Suprapubic skin (tissue), 4 donors: ENCODE data around the gene ITGB4. TPM values are rescaled to one million over a fixed set of nuclear protein-coding genes. Genes with fewer than 3 reads are reported as not detected.
A peak's percentile ranks its signal among the peaks of the same experiment; 100 is the strongest.

ENCODE experiments used
- DNase-seq, 2 donors: peaks; one replicate each; pipeline ENCODE4 v3.0.0-alpha.2; 2019; ENCODE audit warnings: low spot score in 2 of 2
- H3K27ac ChIP-seq: fragments of 200-600 bp; sonication (generic); one replicate; pipeline ENCODE4 v1.5.1; 2019
- H3K27me3 ChIP-seq: fragments of 200-600 bp; sonication (generic); one replicate; pipeline ENCODE4 v1.5.1; 2019
- H3K36me3 ChIP-seq: fragments of 200-600 bp; sonication (generic); one replicate; pipeline ENCODE4 v1.5.1; 2019
- H3K4me1 ChIP-seq: fragments of 200-600 bp; sonication (generic); one replicate; pipeline ENCODE4 v1.5.1; 2019
- H3K4me3 ChIP-seq: fragments of 200-600 bp; sonication (generic); one replicate; pipeline ENCODE4 v1.5.1; 2019; ENCODE audit warnings: mild to moderate bottlenecking
- H3K9me3 ChIP-seq: fragments of 200-600 bp; sonication (generic); one replicate; pipeline ENCODE4 v1.5.1; 2019
- CTCF ChIP-seq, 2 donors: fragments of 200-600 bp in 1 of 2; fragments of 450-650 bp in 1 of 2; sonication (generic) in 1 of 2; IDR thresholded peaks; one replicate each; pipeline ENCODE4 v1.5.1; 2016 to 2019; ENCODE audit warnings: antibody characterized with exemption in 2 of 2, mild to moderate bottlenecking in 1 of 2, moderate library complexity in 1 of 2
- EP300 ChIP-seq: sonication (generic); formaldehyde crosslinking; IDR thresholded peaks from one replicate; pipeline ENCODE4 v1.6.1; 2017; ENCODE audit warnings: antibody characterized with exemption
- POLR2A ChIP-seq, 2 donors: fragments of 450-650 bp; IDR thresholded peaks; one replicate each; pipeline ENCODE4 v1.6.1; 2017; ENCODE audit warnings: antibody characterized with exemption in 2 of 2, mild to moderate bottlenecking in 2 of 2, moderate library complexity in 2 of 2
- POLR2AphosphoS5 ChIP-seq, 3 donors: sonication (generic); formaldehyde crosslinking; IDR thresholded peaks; one replicate each; pipeline ENCODE4 v1.6.1; 2017; ENCODE audit warnings: antibody characterized with exemption in 3 of 3
- WGBS: methylation state at CpG from one replicate; pipeline ENCODE4 v1.1.5; 2018; 5-methylcytosine and 5-hydroxymethylcytosine counted together
- total RNA-seq, 4 donors: library from RNA; depleted of rRNA; stranded (reverse); fragments of >200 nt; gene quantifications; one replicate each; pipeline ENCODE4 v1.1.0, GENCODE V29; 2016

The ITGB4 gene
- total RNA-seq, 4 donors from 2014 or later: 382 to 583 (median 474) TPM

DNA sequence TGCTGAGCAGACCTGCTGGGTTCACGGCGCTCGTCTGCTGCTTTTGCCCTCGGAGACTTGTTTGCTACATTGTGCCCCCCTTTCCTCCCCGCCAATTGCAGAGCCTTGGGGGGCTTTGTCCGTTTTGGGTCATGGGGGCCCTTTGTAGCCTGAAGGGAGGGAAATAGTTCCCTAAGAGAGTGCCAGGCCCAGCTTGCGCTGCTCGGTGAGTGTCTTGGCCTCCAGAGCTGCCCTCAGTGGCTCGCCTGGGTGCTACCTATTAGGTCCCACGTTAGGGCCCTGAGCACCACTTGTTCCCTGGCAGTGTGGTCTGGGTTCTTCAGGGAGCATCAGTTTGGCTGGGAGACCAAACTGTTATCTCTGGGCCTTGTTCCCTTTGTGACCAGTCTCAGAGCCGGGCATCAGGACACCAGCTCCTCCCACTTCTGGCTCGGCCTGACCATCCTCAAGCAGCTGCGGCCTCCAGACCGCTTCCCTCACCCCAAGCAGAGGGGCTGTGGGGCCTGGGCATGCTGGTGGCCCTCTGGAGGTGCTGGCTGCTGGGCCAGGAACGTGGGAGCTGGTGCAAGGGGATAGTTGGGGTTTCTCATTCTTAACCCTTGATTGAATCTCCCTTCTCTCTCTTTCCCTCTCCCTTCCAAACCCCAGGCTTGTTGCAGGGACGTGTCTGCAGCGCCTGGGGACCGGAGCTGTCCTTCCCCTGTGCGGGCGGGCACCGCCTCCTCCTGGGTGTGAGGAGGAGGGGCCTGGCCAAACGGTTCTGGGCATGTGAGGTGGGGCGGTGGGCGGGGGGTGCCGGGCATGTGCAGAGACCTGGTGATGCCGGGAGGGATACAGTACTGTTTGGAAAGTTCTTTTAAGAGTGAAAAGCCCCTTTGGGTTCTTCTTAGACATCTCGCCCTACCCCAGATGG, 16.0 kb upstream of the ITGB4 start:
- peak in 1 of 2 donors; percentile 62 for DNase-seq
- 72% methylated on average over 23 of the region's 27 CpGs for WGBS
- H3K4me1 ChIP-seq: peaks cover 38% of the 10 kb centered on the region

GRCh38 chr17:75706042-75706728, 15.1 kb upstream of the ITGB4 start:
- H3K4me3 ChIP-seq: no peak overlapping the region
- WGBS: 89% methylated on average over 18 of the region's 20 CpGs
- peak overlapping the region; percentile 45 for H3K27ac ChIP-seq
- no peaks in the 10 kb centered on the region for H3K9me3 ChIP-seq
- H3K27me3 ChIP-seq: no peaks in the 10 kb centered on the region
- peaks cover 72% of the 10 kb centered on the region for H3K36me3 ChIP-seq
- peaks cover 29% of the 10 kb centered on the region for H3K4me1 ChIP-seq
- DNase-seq: peak in 1 of 2 donors; percentile 60
- no peak for TF ChIP-seq EP300
- no peak for TF ChIP-seq CTCF (IDR thresholded peaks at IDR 0.05)
- TF ChIP-seq POLR2A (IDR thresholded peaks at IDR 0.05): no peak
- TF ChIP-seq POLR2AphosphoS5 (IDR thresholded peaks at IDR 0.05): no peak

More for the DNA sequence above, 16.0 kb upstream of the ITGB4 start:
- Histone ChIP-seq H3K9me3 (no peaks in the 10 kb centered on the region), H3K36me3 (peaks cover 82% of the 10 kb centered on the region), H3K4me3 (no peak overlapping the region), H3K27me3 (no peaks in the 10 kb centered on the region), H3K27ac (no peak overlapping the region)
- TF ChIP-seq POLR2AphosphoS5 (IDR thresholded peaks at IDR 0.05): no peak
- TF ChIP-seq POLR2A (IDR thresholded peaks at IDR 0.05): no peak
- TF ChIP-seq EP300: no peak
- TF ChIP-seq CTCF (IDR thresholded peaks at IDR 0.05): no peak

GRCh38 chr17:75707079-75707571, 14.1 kb upstream of the ITGB4 start:
- Histone ChIP-seq H3K27ac (peak overlapping the region; percentile 45), H3K27me3 (no peaks in the 10 kb centered on the region), H3K4me1 (peaks cover 19% of the 10 kb centered on the region), H3K4me3 (no peak overlapping the region), H3K9me3 (no peaks in the 10 kb centered on the region), H3K36me3 (peaks cover 64% of the 10 kb centered on the region)
- peak in 1 of 2 donors; percentile 75 for DNase-seq
- 74% methylated on average over 5 of the region's 12 CpGs for WGBS
- no peak for TF ChIP-seq POLR2A (IDR thresholded peaks at IDR 0.05)
- TF ChIP-seq POLR2AphosphoS5 (IDR thresholded peaks at IDR 0.05): no peak
- TF ChIP-seq EP300: no peak
- TF ChIP-seq CTCF (IDR thresholded peaks at IDR 0.05): no peak

DNA sequence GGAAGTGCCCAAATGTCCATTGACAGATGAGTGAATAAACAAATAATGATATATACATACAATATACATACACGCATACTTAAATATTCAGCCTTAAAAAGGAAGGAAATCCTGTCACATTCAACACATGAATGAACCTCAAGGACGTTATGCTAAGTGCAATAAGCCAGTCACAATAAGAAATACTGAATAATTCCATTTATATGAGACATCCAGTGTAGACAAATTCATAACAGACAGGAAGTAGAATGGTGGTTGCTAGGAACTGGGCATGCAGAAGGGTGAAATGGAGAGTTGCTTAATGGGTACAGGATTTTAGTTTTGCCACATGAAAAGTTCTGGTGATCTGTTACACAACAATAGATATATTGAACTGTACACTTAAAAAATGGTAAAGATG, 8.8 kb upstream of the ITGB4 start:
- Histone ChIP-seq H3K36me3 (peaks cover 12% of the 10 kb centered on the region), H3K4me1 (peaks cover 4% of the 10 kb centered on the region), H3K27me3 (no peaks in the 10 kb centered on the region), H3K4me3 (no peak overlapping the region), H3K27ac (no peak overlapping the region), H3K9me3 (no peaks in the 10 kb centered on the region)
- no peak for DNase-seq
- no peak for TF ChIP-seq CTCF (IDR thresholded peaks at IDR 0.05)
- TF ChIP-seq POLR2A (IDR thresholded peaks at IDR 0.05): no peak
- TF ChIP-seq EP300: no peak
- no peak for TF ChIP-seq POLR2AphosphoS5 (IDR thresholded peaks at IDR 0.05)
- 53% methylated on average over 2 of the region's 2 CpGs for WGBS

GRCh38 chr17:75719732-75720131, 1.5 kb upstream of the ITGB4 start:
- peaks cover 30% of the 10 kb centered on the region for H3K4me1 ChIP-seq
- peaks cover 5% of the 10 kb centered on the region for H3K36me3 ChIP-seq
- H3K4me3 ChIP-seq: no peak overlapping the region
- TF ChIP-seq POLR2A (IDR thresholded peaks at IDR 0.05): no peak
- TF ChIP-seq CTCF (IDR thresholded peaks at IDR 0.05): no peak
- no peak for TF ChIP-seq EP300
- TF ChIP-seq POLR2AphosphoS5 (IDR thresholded peaks at IDR 0.05): no peak
- no peaks in the 10 kb centered on the region for H3K9me3 ChIP-seq
- no peak for DNase-seq
- WGBS: 100% methylated on average over 1 of the region's 2 CpGs
- peaks cover 10% of the 10 kb centered on the region for H3K27me3 ChIP-seq
- H3K27ac ChIP-seq: no peak overlapping the region
